Pancreas (tissue), 10 donors: ENCODE measurements around the gene IRF2BP2. TPM values are rescaled to one million over a fixed set of nuclear protein-coding genes. Genes with fewer than 3 reads are reported as not detected.

Experiments
- ATAC-seq, 4 donors: fragments of 200-7000 bp; cut with Tn5 transposase; one replicate each; pipeline versions ENCODE4 v1.8.0 to v1.9.1; 2020; ENCODE audit warnings: mild to moderate bottlenecking in 4 of 4, moderate library complexity in 4 of 4
- DNase-seq, 6 donors: peaks; one replicate each; pipeline ENCODE4 v3.0.0-alpha.2; 2020
- FAIRE-seq: peaks from 2 replicates; lab custom pipeline; 2012; peaks lifted over from hg19 to GRCh38; lab: Jason Lieb, UNC
- H3K27ac ChIP-seq, 4 donors: fragments of 200-600 bp; sonication (generic); 1 replicate in 3 of 4; 2 replicates in 1 of 4; pipeline versions ENCODE4 v1.5.0 to v1.8.0; 2020
- H3K27me3 ChIP-seq, 4 donors: fragments of 200-600 bp; one replicate each; pipeline ENCODE4 v1.8.0; 2021
- H3K36me3 ChIP-seq, 3 donors: fragments of 200-600 bp; sonication (generic) in 1 of 3; one replicate each; pipeline versions ENCODE4 v1.5.0 to v1.8.0; 2020 to 2021
- H3K4me1 ChIP-seq, 3 donors: fragments of 200-600 bp; one replicate each; pipeline ENCODE4 v1.8.0; 2021
- H3K4me3 ChIP-seq, 4 donors: fragments of 200-600 bp; sonication (generic) in 2 of 4; one replicate each; pipeline versions ENCODE4 v1.5.0 to v1.8.0; 2020 to 2021
- H3K9me3 ChIP-seq, 4 donors: fragments of 200-600 bp; one replicate each; pipeline ENCODE4 v1.8.0; 2021
- WGBS, 2 donors: extraction: QIAGEN DNeasy Blood & Tissue Kit; methylation state at CpG; one replicate each; pipeline ENCODE4 v1.1.7; 2013; 5-methylcytosine and 5-hydroxymethylcytosine counted together
- intact Hi-C, 3 donors: fragments of 100-400 bp; cut with DNase I; formaldehyde crosslinking; loops; one replicate each; pipeline versions ENCODE4 v1.11.1 to v1.14.2; 2022
- polyA plus RNA-seq, 2 donors: library from polyadenylated mRNA; stranded (reverse); fragments of 200-250 nt; gene quantifications; one replicate each; pipeline ENCODE4 v1.2.3, GENCODE V29; 2013
- total RNA-seq, 6 donors: library from RNA; stranded (reverse); fragmentation: NEBNext Ultra II Directional in 4 of 6; extraction: Animal tissue kit (Norgen Biotek cat#: 25700) in 4 of 6; gene quantifications; one replicate each; pipeline versions ENCODE4 v1.2.1 to v1.2.4, GENCODE V29; 2021 to 2023
- TF ChIP-seq, protein P1 (sequence below), 4 donors: fragments of 200-600 bp; sonication (generic) in 3 of 4; IDR thresholded peaks; one replicate each; pipeline versions ENCODE4 v1.5.0 to v1.8.0; 2021; ENCODE audit warnings: antibody characterized with exemption in 4 of 4
- donor health status: healthy with polysubstance abuse.
- donor health status: DM: no; HTN: no; CAD: no; lungs with moderate emphysema.
- donor health status: DM: no; HTN: no; CAD: no.
- donor health status: control.
- donor health status: control.
- donor health status: Bipolar disorder and iron deficiency.
- donor health status: DM: yes; HTN: yes; CAD: no.
- donor health status: DM: no; HTN: no; CAD: no.
- donor health status: DM: no; HTN: no; CAD: no.
- donor health status: DM: yes; HTN: yes; CAD: no.

The IRF2BP2 gene
- total and polyA plus RNA-seq, 8 donors, result 47.0 to 95.6 (median 57.7) TPM

DNA sequence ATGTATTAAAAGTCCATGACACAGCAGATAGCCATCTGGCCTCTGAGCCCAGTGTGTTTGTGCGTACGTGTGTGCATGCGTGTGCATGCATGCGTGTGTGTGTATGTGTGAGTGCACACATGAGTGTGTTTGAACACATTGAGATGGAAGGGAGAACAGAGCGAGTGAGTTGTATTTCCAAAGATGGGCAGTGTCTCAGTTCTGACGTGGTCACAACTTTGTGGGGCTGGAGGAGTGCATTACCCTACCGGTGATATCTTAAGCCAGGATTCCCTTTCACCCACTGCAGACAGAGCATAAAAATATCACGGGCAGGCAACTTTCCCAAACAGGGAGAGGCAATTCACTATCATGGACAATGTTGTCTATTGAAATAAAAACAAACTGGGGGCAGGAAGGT is 27.8 kb downstream of the IRF2BP2 start:
- DNase-seq (no peak), ATAC-seq (no peak), FAIRE-seq (no peak)
- H3K27me3 ChIP-seq, result no peaks in the 10 kb centered on the region
- no peaks in the 10 kb centered on the region for H3K9me3 ChIP-seq
- H3K27ac ChIP-seq, result no peak overlapping the region
- 73 to 85% methylated on average over 8 of the region's 8 CpGs for WGBS, 2 donors
- no peaks in the 10 kb centered on the region for H3K36me3 ChIP-seq
- intact Hi-C loops, result loop anchor here in 2 of 3 donors (10.0 kb wide), 2 partner anchors 77 to 513 kb away; no protein-coding TSS in a partner anchor
- no peaks in the 10 kb centered on the region for H3K4me1 ChIP-seq
- TF ChIP-seq, protein P1, sequence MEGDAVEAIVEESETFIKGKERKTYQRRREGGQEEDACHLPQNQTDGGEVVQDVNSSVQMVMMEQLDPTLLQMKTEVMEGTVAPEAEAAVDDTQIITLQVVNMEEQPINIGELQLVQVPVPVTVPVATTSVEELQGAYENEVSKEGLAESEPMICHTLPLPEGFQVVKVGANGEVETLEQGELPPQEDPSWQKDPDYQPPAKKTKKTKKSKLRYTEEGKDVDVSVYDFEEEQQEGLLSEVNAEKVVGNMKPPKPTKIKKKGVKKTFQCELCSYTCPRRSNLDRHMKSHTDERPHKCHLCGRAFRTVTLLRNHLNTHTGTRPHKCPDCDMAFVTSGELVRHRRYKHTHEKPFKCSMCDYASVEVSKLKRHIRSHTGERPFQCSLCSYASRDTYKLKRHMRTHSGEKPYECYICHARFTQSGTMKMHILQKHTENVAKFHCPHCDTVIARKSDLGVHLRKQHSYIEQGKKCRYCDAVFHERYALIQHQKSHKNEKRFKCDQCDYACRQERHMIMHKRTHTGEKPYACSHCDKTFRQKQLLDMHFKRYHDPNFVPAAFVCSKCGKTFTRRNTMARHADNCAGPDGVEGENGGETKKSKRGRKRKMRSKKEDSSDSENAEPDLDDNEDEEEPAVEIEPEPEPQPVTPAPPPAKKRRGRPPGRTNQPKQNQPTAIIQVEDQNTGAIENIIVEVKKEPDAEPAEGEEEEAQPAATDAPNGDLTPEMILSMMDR (IDR thresholded peaks at IDR 0.05), result no peak
- H3K4me3 ChIP-seq, result no peak overlapping the region

DNA sequence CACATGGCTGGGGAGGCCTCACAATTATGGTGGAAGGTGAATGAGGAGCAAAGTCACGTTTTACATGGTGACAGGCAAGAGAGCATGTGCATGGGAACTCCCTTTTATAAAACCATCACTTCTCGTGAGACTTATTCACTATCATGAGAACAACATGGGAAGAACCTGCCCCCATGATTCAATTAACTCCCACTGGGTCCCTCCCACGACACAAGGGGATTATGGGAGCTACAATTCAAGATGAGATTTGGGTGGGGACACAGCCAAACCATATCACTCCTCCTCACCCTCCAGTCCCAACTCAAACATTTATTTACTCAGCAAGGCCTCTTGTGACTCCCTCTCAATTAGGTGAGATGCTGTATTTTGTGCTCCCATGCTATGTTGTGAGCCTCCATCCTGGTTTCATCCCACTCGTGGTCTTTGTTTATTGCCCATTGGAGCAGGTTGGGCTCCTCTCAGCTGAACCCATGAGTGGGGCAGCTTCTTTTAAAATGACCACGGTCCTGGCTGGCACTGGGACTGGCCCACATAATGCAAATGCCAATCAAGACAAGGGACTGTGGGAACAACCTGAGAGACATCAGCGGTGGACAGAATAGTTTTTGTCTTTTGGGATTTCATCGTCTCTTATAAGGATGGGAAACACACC is 28.8 kb downstream of the IRF2BP2 start:
- no peaks in the 10 kb centered on the region for H3K27me3 ChIP-seq
- TF ChIP-seq, protein P1 (IDR thresholded peaks at IDR 0.05), result no peak
- ATAC-seq (no peak), DNase-seq (no peak), FAIRE-seq (no peak)
- WGBS, 2 donors, result 72 to 76% methylated on average over 7 of the region's 7 CpGs
- no peaks in the 10 kb centered on the region for H3K9me3 ChIP-seq
- no peaks in the 10 kb centered on the region for H3K4me1 ChIP-seq
- intact Hi-C loops, result loop anchor here in 2 of 3 donors (10.0 kb wide), 2 partner anchors 76 to 514 kb away; no protein-coding TSS in a partner anchor
- no peak overlapping the region for H3K27ac ChIP-seq
- H3K4me3 ChIP-seq, result no peak overlapping the region
- H3K36me3 ChIP-seq, result no peaks in the 10 kb centered on the region

DNA sequence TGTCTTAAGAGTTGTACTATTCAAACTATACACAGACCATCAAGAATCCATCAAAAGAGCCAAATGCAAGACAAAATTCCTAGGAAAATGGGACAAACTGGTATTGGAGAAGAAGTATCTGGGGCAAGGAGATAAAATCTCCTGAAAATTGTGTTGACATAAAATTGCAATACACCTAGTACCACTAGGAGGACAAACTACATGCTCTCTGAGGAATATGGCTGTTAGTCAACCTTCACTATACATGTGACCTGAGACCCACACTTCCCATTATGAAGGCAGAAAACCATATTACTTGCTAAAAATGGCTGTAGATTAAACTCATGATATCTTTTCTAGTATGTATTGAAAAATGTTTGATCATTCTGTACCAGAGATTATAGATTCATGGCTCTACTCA is 30.0 kb downstream of the IRF2BP2 start:
- no peaks in the 10 kb centered on the region for H3K36me3 ChIP-seq
- DNase-seq (no peak), FAIRE-seq (no peak), ATAC-seq (no peak)
- H3K27me3 ChIP-seq, result no peaks in the 10 kb centered on the region
- H3K9me3 ChIP-seq, result no peaks in the 10 kb centered on the region
- TF ChIP-seq, protein P1 (IDR thresholded peaks at IDR 0.05), result no peak
- H3K4me1 ChIP-seq, result no peaks in the 10 kb centered on the region
- intact Hi-C loops, result loop anchor here in 2 of 3 donors (10.0 kb wide), 2 partner anchors 75 to 515 kb away; no protein-coding TSS in a partner anchor
- no peak overlapping the region for H3K4me3 ChIP-seq
- H3K27ac ChIP-seq, result no peak overlapping the region

DNA sequence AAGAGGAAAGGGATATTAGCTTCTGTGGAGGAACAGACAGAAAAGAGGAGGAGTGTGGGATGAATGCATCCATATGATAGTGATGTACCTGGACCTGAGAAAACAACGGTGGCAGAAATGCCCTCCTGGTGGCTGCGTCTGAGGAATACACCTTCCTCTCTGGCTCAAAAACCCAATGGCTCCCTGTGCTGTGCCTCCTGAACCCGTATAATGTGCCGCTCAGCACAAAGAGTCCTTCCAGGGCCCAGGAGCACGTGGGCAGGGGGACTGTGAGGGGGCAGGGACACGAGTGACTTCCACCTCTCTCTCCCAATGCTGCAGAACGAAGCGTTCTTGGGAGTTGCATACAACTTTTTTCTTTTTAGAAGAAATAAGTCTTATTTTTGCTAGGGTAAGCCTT is 31.2 kb downstream of the IRF2BP2 start:
- Histone ChIP-seq H3K4me3 (no peak overlapping the region), H3K27me3 (no peaks in the 10 kb centered on the region), H3K9me3 (no peaks in the 10 kb centered on the region), H3K4me1 (no peaks in the 10 kb centered on the region), H3K27ac (no peak overlapping the region), H3K36me3 (no peaks in the 10 kb centered on the region)
- ATAC-seq (no peak), FAIRE-seq (no peak), DNase-seq (no peak)
- 88 to 92% methylated on average over 8 of the region's 8 CpGs for WGBS, 2 donors
- intact Hi-C loops, result no loop called here
- TF ChIP-seq, protein P1 (IDR thresholded peaks at IDR 0.05), result no peak

DNA sequence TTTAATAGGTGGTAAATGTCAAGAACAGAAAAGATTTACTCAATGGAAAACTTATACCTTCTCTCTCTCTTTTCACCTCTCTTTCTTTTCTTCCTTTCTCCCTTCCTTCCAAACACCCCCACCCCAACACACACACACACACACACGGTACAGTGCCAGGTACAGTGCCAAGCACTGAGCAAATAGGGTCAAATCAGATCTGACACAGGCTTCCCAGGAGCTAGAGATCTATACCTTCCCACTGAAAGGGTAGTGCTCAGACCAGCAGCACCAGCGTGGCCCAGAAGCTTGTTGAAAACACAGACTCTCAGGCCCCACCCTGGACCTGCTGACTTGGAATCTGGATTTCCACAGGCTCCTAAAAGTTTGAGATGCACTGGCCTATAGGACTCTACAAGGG is 31.9 kb downstream of the IRF2BP2 start:
- H3K4me3 ChIP-seq, result no peak overlapping the region
- no peaks in the 10 kb centered on the region for H3K4me1 ChIP-seq
- peak in 3 of 4 donors; percentile 42 to 68 (median 61) for ATAC-seq
- no peak for FAIRE-seq
- H3K9me3 ChIP-seq, result no peaks in the 10 kb centered on the region
- intact Hi-C loops, result no loop called here
- no peaks in the 10 kb centered on the region for H3K36me3 ChIP-seq
- DNase-seq, result no peak
- TF ChIP-seq, protein P1 (IDR thresholded peaks at IDR 0.05), result no peak
- no peak overlapping the region for H3K27ac ChIP-seq
- 20 to 35% methylated on average over 2 of the region's 2 CpGs for WGBS, 2 donors
- H3K27me3 ChIP-seq, result no peaks in the 10 kb centered on the region
